Activated CD8-positive, alpha-beta memory T cell treated with anti-CD3 and anti-CD28 coated beads, Interleukin-2, amount 50 U/mL, for 4 hours (primary cell): ENCODE measurements around the gene DOCK1.

Source experiments
- DNase-seq: peaks from one replicate; pipeline ENCODE4 v3.0.0-alpha.2; 2020

The DOCK1 gene

DNA sequence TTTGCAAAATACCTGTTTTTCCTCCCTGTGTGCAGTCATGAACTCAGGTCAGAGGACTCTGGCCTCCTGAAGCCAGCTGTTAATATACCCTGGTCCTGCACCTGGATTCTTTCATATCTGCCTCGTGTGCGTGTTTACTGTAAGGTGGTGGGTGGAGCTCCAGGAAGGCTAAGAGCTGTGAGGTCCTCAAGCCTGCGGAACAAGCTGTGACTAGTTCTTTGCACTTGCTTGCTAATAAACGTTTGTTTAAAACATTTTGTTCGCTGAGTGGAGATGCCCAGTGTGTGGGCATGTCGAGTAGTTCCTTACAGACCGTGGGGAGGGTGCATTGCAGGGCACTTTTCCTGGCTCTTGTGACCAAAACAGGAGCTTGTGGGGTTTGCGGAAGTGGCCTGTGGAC lies 139.0 kb downstream of the DOCK1 start:
- no peak for DNase-seq

DNA sequence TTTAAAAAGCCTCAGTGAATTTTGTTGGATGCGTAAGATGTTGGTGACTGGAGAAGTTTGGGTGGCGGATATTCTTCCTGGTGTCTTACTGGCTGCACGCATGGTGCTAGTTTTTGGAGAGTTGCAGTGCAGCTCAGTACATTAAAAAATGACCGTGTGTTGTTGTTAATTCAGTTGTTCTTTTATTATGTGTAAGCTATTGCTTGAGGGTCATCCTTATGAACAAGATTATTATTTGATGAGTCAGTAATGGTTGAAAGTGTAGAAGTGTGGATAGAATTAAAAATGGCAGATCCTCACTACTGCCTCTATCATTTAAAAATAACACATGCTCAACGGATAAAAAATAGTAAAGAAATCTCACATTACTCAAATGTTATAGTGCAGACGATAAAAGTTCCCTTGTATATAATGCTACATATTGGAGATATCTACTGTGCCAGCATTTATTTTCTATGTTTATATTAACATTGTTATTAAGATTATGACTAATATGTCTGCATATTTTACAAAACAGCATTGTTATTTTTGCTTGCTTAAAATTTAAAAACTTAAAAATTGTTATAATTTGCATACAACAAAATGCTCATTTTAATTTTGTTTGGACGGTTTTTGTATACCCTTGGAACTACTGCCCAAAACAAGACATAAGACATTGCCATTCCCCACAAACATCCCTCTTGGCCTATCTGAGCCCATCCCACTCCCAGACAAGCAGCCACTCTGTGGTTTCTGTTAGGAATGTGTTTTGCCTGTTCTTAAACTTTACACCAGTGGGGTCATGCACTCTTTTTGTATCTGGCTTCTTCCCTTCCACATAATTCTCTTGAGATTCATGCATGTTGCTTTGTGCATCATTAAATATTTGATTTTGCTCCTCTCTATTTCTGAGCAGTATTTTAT lies 142.0 kb downstream of the DOCK1 start:
- no peak for DNase-seq

DNA sequence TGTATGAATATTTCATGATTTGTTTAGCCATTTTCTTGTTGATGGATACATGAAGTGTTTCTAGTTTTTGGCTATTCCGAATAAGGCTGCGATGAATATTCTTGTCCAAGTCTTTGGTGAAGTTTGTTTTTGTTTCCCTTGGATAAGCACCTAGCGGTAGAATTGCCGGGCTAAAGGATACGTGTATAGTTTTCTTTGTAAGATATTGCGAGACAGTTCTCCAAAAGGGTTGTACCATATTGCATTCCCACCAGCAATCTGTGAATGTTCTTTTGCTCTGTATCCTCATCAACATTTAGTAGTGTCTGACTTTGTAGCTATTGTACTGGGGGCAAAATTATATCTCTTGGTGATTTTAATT lies 142.6 kb downstream of the DOCK1 start:
- DNase-seq: no peak

DNA sequence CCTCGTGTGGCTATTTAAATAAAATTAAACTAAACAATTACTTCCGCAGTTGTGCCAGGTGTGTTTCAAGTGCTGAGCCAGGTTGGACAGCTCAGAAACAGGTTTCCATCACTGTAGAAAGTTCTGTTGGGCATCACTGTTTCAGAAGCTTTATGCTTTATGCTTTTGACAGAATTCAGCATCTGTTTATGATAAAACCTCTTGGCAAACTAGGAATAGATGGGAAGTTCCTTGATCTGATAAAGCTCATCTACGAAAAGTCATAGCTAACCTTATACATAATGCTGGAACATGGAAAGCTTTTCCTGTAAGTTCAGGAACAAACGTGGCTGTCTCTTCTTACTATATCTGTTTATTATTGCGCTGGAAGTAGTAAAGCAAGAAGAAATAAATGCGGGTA lies 143.4 kb downstream of the DOCK1 start:
- DNase-seq: no peak

DNA sequence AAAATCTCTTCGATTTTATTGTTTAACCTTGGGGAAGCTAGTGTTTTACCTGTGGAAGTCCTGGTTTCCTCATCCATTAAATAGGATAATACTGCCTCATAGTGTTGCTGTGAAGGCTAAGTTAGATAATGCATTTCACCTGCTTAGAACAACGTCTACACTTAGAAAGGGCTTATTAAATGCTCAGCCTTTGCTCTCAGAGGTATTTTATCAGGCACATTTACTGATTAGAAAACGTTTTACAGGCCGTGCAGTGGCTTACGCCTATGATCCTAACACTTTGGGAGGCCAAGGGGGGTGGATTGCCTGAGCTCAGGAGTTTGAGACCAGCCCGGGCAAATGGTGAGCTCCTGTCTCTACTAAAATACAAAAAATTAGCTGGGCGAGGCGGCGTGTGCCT lies 146.8 kb downstream of the DOCK1 start:
- no peak for DNase-seq

DNA sequence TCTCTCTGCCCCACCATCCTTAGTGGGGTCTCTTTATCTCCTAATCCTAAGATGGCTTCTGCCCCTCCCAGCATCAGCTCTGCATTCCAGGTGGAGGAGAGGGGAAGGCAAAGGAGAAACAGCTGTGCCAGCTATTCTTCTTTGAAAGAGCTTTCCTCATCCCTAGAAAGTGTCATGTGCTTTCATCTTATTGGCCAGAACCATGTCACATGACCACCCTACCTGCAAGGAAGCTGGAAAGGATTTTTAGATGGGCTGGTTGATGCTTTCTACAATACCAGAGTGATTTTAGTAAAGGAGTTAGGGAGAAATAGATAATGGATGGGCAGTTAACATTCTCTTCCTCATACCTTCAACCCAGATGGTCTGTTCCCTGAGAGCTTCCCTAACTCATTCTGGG lies 150.0 kb downstream of the DOCK1 start:
- DNase-seq: no peak

DNA sequence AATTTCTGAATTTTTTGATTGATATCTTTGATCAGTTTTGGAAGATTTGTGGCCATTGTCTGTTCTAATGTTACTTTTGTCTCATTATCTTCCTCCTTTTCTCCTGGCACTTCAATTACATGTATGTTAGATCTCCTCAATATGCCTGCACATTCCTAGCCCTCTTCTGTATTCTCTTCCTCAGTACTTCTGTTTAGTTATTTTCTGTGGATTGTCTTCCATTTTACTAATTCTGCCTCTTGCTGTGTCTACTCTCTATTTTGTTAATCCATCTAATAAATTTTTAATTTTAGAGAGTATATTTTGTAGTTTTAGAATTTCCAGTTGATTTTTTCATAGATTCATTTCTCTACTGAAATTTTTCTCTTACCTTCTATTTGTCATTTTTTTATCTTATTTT lies 154.1 kb downstream of the DOCK1 start:
- no peak for DNase-seq

DNA sequence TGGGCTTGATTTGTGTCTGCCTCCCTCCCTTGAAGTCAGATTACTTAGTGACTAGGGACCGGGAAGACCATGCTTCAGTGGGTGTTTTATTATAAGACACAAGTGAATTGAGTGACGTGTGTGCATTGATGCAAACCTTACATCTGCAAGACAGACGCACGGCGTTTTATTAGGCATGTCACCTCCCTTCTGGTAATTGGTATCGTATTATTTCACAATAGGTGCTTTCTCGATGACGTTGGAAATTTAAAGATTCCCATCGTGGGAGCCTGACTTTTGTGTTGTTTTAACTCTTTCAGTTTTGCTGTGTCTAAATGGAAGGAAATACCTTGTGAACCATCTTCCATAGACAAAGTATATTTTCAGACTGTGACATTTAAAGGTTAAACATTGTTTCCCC lies 158.5 kb downstream of the DOCK1 start:
- DNase-seq: no peak

DNA sequence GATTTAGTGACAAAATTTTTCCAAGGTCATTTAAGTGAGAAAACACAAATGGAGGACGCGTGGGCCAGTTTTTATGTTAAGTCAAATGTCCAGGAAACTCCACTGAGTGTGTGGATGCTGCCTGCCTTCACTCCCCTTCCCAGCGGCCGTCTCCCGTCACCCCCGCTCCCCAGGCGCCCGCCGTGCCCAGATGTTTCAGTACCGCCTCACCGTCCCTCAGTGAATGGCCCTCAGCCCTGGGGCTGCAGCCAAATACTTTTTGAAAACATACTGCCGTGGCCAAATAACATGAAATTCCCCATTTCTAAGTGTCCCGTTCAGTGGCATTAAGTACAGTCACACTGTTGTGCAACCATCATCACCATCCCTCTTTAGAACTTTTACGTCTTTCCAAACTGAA lies 159.2 kb downstream of the DOCK1 start:
- no peak for DNase-seq

DNA sequence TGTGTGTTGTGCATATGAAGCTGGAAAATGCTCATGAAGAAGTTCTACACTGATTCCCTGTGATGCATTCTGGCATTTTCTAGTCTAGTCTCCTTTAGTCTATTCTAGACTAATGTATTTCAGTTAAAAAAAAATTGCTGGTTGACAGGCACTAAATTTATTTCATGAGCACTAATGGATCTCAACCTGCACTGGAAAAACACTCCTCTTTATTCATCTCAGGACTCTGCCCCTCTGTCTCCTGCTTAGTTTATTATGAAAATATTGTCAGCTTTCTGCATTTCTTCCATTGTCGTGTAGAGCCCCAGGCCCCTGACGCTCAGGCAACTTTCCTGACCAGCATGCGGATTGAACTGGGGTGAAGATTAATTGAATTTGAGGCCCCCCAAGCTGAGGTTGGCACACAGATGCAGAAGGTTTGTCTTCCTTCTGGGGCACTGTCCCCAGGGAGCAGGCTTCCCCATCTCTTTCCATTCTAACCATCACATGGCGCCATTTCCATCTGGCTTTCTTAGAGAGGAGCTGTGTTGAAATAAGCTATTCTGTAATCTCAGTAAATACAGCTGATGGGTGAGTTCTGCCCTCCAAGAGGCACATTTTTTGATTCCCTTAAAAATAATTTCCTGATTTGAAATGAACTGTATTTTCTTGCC lies 162.4 kb downstream of the DOCK1 start:
- DNase-seq: no peak

DNA sequence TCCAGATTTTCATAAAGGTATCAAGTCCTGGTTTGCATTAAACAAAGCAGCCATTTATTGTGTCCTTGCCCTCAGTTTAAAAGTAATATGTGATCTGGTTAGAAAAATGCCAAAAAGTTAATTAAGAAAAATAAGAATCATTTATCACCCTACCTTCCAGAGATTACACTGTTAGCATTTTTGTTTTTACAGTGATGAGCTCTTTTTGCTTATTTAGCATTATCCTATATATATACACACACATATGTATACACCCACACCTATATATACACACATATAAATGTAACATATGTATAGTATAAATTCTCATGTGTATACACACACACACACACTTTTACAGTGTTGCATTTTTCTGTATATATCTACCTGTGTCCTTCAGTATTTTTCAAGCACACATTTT lies 163.3 kb downstream of the DOCK1 start:
- no peak for DNase-seq

DNA sequence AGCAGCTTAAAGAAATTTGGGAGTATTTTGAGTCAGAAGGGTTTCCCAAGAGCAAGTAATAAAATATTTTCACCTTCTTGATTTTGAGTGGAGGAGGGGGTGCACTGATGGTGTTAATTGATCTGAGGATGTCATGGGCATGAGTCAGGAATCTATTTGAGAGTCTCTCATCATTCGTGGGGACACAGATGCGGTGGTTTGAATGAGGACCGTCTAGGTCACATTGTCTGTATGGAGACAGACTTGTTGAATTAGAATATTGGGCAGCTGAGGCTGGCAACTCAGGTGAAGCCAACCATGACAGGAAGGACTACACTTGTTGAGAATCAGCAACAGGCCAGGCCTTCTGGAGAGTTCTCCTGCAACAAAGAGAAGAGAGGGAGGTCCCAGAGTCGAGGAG lies 164.2 kb downstream of the DOCK1 start:
- DNase-seq: no peak

DNA sequence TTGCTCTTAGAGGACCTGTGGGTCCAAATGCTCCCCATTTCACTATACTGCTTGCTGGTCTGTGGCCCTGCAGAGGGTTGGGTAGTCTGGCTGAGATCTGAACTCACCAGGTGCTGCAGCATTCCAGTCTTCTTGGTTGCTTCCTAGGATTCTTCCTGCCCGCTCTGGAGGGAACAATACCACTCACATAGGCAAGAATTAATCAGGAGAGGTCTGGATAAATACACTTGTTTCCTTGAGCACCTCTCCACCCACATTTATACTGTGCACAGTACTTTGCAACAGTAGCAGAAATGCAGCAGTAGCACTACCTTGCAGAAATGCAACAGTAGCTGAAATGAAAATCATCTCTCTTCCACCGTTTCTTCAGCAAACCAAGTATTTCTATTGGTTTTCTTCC lies 165.9 kb downstream of the DOCK1 start:
- DNase-seq: no peak

DNA sequence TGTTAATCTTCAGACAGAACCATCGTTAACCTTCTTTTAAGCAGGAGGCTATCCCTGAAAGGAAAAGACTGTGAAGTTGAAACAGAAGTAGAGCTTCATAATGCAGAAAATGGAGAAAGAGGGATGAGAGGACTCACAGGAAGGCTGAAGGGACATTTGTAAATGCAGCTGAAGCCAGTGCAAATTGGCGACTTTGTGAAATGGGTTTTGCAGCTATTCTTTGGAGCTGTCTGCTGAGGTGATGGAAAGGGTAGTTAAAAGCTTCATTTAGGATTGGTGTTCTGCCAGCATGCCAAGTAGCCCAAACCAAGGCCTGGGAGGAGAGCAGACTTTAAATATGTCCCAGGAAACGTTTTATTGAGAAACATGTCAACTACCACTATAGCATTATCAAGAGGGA lies 168.4 kb downstream of the DOCK1 start:
- no peak for DNase-seq

DNA sequence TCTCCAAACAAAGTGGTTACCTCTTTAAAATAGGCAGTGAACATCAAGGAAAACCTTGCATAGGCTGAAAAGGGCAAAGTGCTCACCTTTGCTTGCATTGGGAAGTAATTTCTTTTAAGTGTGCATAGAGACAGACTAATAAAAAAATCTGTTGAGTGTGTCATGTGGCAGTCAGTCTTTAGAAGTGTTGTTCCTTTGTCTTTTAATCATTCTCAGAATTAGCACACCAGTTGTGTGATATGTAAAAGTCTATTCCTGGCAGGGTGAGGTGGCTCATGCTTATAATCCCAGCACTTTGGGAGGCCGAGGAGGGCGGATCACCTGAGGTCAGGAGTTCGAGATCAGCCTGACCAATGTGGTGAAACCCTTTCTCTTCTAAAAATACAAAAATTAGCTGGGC lies 174.2 kb downstream of the DOCK1 start:
- DNase-seq: no peak

DNA sequence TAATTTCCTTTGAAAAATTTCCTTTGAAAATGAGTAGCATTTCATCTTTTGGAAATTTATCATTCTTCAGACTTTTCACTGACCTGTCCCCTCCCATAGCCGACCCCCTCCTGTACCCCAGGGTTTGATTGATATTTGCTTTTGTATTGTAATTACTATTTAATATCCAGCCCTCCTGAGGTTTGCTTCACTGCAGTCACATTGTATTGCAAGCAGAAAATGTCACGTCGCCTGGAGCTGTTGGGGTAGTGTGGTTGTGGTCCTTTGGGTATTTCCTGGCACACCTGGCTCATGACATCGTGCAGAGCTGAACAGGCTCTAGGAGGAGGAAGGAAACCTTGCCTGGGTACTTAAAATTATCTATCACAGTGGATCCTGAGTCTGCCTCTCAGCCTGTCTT lies 175.1 kb downstream of the DOCK1 start:
- DNase-seq: no peak

DNA sequence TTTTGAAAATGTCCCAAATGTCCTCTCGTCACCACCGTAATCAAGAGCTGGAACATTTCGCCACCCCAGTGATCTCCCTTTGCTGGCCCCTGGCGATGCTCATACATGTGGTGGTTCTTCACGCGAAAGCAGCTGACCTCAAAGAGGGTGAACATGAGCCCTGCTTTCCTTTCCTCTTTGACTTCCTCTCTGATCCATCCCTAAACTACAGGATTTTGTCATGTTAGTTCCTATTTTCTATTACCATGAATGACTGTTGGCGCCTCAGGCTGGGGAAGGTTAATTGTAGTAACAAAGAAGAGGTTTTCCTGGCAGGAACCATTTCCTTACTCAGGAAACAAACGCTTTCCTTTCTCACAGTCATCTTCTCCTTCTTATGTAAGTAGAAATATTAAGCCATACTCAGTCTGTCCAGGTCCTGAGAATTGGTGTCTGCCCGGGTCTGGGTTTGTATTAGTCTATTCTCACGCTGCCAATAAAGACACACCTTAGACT lies 176.7 kb downstream of the DOCK1 start:
- DNase-seq: no peak

DNA sequence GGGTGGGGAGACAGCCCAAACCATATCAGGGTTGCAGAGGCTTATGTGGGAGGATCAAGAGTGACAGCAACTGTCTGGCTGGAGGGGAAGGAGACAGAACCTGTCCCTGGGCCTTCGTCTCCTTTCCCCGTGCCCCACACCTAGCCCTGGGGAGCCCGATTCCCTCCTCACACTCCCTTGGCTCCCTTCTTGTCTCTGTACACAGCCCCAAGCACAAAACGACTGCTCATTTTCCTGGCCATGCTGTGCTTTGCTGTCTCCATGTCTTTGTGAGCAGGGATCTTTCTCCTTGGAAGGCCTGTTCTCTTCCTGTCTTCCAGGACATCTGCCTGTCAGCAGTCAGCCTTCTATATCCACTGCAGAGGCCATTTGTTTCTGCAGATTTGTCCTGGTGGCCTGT lies 177.4 kb downstream of the DOCK1 start:
- DNase-seq: no peak

DNA sequence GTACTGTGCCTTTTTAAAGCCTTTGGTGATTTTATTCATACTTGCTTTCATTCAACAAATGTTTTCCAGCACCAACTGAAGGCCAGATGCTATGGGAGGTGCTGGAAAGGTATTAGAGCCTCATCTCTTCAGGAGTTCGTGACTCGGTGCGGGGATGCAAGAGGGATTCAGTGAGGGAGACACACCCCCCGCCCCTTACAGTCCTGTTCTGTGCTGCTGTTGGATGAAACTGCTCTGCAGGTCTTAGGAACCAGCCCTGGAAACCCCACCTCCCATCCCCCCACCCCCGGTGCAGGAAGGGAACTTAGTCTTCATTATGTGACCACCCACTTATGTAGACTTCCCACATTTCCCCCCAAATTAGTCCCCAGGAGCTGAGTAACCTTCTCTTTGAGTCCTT lies 180.7 kb downstream of the DOCK1 start:
- no peak for DNase-seq

DNA sequence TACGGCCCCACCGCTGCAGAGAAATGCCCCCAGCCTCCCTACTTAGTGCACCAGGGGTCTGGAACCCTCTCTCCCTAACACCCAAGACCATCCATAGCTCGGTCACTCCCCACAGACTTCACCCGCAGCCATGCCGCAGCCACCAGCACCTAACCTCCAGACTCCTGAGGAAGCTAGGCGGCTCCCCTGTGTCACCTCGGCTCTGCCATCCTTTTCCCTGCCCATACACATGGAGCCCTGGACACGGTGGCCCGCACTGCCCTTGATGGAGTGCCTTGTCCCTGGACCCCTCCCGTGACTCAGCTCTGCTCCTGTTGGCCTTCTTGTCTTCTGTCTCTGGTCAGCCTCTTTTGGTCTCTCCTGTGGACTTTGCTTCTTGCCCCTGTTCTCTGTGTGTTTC lies 183.7 kb downstream of the DOCK1 start:
- no peak for DNase-seq

DNA sequence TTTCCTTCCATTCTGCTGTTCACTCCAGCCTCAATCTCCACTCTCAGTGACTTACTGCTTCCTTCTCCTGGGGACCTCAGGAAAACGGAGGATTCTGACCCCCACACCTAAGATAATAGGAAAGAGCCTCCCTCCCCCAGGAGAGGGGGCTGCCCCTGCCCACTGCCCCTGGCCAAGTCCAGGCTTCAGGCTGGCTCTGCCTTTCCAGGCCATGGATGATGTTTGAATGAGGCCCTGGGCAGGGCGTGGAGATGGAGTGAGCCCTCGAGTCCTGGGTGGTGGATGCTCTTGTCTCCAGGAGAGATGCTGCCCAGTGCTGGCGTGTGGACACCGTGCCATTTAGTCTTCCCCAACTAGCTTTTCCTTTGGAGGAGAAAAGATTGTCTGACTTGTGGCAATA lies 184.2 kb downstream of the DOCK1 start:
- no peak for DNase-seq

DNA sequence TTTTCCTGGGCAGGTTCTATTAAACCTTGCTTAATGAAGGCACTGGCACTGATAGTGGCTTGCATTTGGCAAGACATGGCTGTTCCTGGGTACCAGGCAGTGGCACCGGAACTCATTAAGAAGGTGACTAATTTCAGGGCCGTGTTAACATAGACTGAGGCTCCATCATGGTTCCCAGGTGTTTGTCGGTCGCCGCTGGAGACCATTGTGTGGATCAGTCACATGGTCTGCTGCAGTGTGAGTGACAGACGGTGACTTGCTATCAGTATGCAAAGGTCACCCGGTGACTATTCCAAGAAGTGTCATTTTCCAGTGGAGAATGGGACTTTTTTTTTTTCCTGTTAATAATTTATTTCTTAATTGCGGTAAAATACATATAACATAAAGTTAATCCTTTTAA lies 184.9 kb downstream of the DOCK1 start:
- DNase-seq: no peak

DNA sequence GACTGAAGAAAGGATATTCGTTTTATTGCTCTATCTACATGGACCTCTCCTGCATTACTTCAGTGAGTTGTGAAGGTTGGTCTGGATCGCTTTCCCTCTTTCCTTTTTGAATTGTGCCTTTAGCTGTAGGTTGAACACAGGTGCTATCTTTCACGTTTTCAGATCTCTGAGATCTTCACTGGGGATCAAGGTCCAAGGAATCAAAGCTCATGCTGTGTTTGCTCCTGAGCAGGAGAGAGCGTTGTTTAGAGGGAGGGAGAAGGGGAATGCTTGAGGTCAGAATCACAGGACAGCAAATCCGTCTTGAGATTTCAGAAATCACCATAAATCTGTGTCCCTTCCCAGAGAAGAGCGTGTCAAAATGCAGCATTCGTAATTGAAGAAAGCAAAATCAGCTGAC lies 186.1 kb downstream of the DOCK1 start:
- DNase-seq: no peak

DNA sequence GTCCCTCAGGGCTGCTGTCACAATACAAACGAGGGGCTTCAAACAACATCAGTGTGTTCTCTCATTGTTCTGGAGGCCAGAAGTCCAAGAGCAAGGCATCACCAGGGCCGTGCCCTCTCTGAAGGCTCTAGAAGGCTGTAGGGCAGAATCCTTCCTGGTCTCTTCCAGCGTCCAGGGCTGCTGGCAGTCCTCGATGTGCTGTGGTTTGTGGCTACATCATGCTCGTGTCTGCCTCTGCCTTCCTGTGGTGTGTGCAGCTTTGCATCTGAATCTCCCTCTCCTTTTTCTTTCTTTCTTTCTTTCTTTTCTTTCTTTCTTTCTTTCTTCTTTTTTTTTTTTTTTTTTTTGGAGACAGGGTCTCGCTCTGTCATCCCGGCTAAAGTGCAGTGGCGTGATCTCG lies 187.7 kb downstream of the DOCK1 start:
- no peak for DNase-seq

DNA sequence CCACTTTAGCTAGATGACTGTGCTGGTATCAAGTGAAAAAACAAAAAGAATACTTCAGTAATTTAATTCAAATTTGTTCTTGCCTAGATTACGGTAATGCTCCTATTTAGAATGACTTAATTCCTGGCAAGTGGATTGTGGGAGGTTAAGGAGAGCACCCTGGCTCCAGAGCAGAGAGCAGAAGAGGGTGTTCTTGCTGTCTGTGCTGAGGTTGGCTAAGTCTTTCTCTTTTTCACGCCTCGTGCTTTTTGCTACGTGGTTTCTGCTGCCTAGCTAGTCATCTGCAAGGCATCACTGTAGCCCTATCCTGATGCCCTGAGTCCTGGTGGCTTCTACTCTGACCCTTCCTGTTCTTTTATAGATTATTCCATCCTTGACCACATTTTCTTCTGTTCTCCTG lies 189.8 kb downstream of the DOCK1 start:
- DNase-seq: no peak
